Body of pancreas (tissue), 4 donors: ENCODE data around the gene BARHL1. TPM values are rescaled to one million over a fixed set of nuclear protein-coding genes. Genes with fewer than 3 reads are reported as not detected.

Experiments
- ATAC-seq: fragments of 150-250 bp; one replicate; pipeline ENCODE4 v1.9.1; 2016
- DNase-seq, 4 donors: peaks; one replicate each; pipeline ENCODE4 v3.0.0-alpha.2; 2019
- H3K27ac ChIP-seq, 4 donors: fragments of 200-600 bp; sonication (generic); 1 replicate in 3 of 4; 2 replicates in 1 of 4; pipeline versions ENCODE4 v1.5.1 to v1.6.1; 2016 to 2019; ENCODE audit warnings: mild to moderate bottlenecking in 1 of 4, mixed read lengths in 1 of 4, moderate library complexity in 1 of 4
- H3K27me3 ChIP-seq, 2 donors: fragments of 200-600 bp; sonication (generic); one replicate each; pipeline ENCODE4 v1.6.0; 2016; ENCODE audit warnings: mild to moderate bottlenecking in 1 of 2
- H3K36me3 ChIP-seq, 2 donors: fragments of 200-600 bp; sonication (generic); replicated peaks in 1 of 2; 2 replicates each; pipeline ENCODE4 v1.5.1; 2016; ENCODE audit warnings: low read depth in 2 of 2; ENCODE audit not compliant: insufficient read depth in 1 of 2
- H3K4me1 ChIP-seq: fragments of 200-600 bp; sonication (generic); one replicate; pipeline ENCODE4 v1.6.0; 2016
- H3K4me3 ChIP-seq, 2 donors: fragments of 200-600 bp; sonication (generic); 1 replicate in 1 of 2; 2 replicates in 1 of 2; pipeline ENCODE4 v1.5.1; 2016 to 2019
- H3K9me3 ChIP-seq, 3 donors: fragments of 200-600 bp; sonication (generic); 1 replicate in 2 of 3; 2 replicates in 1 of 3; pipeline ENCODE4 v1.5.1; 2016
- POLR2A ChIP-seq, 3 donors: fragments of 450-650 bp; IDR thresholded peaks; one replicate each; pipeline ENCODE4 v1.6.1; 2016; ENCODE audit warnings: antibody characterized with exemption in 3 of 3, mild to moderate bottlenecking in 2 of 3
- WGBS, 2 donors: methylation state at CpG; one replicate each; pipeline ENCODE4 v1.1.5; 2017; 5-methylcytosine and 5-hydroxymethylcytosine counted together
- intact Hi-C: fragments of 100-400 bp; cut with DNase I; formaldehyde crosslinking; loops from one replicate; pipeline ENCODE4 v1.15.1; 2023
- total RNA-seq, 2 donors: library from RNA; depleted of rRNA; stranded (reverse); fragments of >200 nt; gene quantifications; one replicate each; pipeline ENCODE4 v1.1.0, GENCODE V29; 2016
- TF ChIP-seq, protein P1 (sequence below), 7 experiments: fragments of 450-650 bp in 4 of 7; fragments of 200-600 bp in 3 of 7; sonication (generic) in 3 of 7; IDR thresholded peaks; one replicate each; pipeline ENCODE4 v1.5.1; 2016 to 2019; ENCODE audit warnings: antibody characterized with exemption in 7 of 7

The BARHL1 gene
- total RNA-seq, 2 donors from 2014 or later, result not detected

DNA sequence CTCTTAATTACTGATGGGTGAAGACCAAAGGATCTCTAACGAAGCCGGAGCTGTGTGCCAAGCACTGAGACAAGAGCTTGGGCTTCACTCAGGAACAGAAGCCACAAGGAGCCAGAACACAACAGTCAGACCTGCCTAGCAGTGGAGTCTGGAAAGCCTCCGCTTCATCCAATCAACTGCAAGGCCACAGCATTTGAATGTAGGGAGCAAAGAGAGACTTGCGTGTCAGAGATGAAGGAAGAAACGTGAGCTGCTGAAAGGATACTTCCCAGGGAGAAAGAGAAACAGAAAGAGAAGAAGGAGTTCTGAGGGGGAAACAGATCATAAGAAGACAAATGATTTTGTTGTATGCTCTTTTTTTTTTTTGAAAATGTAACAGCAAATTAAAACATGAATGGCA is 43.9 kb downstream of the BARHL1 start:
- ATAC-seq, result no peak
- Histone ChIP-seq H3K27ac (no peak overlapping the region), H3K27me3 (no peaks in the 10 kb centered on the region), H3K9me3 (no peaks in the 10 kb centered on the region), H3K36me3 (peaks cover 0 to 12% of the 10 kb centered on the region in 2 donors), H3K4me3 (no peak overlapping the region), H3K4me1 (no peaks in the 10 kb centered on the region)
- DNase-seq, result no peak
- intact Hi-C loops, result no loop called here
- 84 to 88% methylated on average over 5 of the region's 5 CpGs for WGBS, 2 donors
- TF ChIP-seq, protein P1, sequence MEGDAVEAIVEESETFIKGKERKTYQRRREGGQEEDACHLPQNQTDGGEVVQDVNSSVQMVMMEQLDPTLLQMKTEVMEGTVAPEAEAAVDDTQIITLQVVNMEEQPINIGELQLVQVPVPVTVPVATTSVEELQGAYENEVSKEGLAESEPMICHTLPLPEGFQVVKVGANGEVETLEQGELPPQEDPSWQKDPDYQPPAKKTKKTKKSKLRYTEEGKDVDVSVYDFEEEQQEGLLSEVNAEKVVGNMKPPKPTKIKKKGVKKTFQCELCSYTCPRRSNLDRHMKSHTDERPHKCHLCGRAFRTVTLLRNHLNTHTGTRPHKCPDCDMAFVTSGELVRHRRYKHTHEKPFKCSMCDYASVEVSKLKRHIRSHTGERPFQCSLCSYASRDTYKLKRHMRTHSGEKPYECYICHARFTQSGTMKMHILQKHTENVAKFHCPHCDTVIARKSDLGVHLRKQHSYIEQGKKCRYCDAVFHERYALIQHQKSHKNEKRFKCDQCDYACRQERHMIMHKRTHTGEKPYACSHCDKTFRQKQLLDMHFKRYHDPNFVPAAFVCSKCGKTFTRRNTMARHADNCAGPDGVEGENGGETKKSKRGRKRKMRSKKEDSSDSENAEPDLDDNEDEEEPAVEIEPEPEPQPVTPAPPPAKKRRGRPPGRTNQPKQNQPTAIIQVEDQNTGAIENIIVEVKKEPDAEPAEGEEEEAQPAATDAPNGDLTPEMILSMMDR (IDR thresholded peaks at IDR 0.05), result no peak
- TF ChIP-seq POLR2A (IDR thresholded peaks at IDR 0.05), result no peak

DNA sequence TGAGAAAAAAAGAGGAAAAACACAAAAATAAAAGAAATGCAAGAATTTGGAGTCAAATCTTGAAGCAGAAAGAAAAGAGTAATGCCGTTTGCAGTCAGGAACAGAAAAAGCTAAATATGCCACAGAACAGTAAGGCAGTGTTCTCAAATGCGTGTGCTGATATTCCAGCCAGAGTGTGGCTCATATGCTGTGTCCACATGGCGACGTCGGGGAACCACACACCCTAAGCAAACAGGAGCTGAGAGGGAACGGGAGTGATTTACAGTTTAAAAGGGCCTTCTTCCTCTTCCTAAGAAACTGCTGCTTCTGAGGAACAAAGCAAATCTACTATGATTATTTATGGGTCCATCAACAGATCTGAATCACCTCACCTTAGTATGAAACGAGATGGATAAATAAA is 44.7 kb downstream of the BARHL1 start:
- no peak for TF ChIP-seq POLR2A (IDR thresholded peaks at IDR 0.05)
- TF ChIP-seq, protein P1 (IDR thresholded peaks at IDR 0.05), result no peak
- H3K36me3 ChIP-seq, result peaks cover 0 to 12% of the 10 kb centered on the region in 2 donors
- no peaks in the 10 kb centered on the region for H3K27me3 ChIP-seq
- DNase-seq, result no peak
- H3K27ac ChIP-seq, result no peak overlapping the region
- H3K4me3 ChIP-seq, result no peak overlapping the region
- H3K4me1 ChIP-seq, result no peaks in the 10 kb centered on the region
- H3K9me3 ChIP-seq, result no peaks in the 10 kb centered on the region
- ATAC-seq, result no peak
- WGBS, 2 donors, result 77 to 85% methylated on average over 7 of the region's 7 CpGs
- intact Hi-C loops, result no loop called here

DNA sequence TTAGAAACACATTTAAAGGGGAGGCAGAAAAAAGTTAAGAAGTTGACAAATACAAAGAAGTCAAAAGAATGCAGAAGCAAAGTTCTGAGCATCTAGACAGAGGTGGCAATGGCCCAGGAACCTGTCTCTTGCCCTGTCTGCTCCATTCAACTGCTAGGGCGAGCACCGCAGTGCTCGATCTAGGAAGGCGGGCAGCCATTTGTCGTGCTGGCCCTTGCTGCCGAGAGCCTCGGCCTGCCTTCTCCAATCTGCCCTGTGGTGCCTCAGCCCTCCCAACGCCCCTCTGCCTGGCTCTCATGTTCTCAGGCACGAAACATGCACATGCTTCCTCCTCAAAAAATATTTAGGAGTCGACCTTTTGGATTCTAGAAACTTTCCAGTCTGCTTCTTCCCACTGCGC is 45.2 kb downstream of the BARHL1 start:
- 88 to 89% methylated on average over 11 of the region's 11 CpGs for WGBS, 2 donors
- intact Hi-C loops, result no loop called here
- no peaks in the 10 kb centered on the region for H3K27me3 ChIP-seq
- no peak for DNase-seq
- H3K4me3 ChIP-seq, result no peak overlapping the region
- no peaks in the 10 kb centered on the region for H3K4me1 ChIP-seq
- peaks cover 0 to 12% of the 10 kb centered on the region in 2 donors for H3K36me3 ChIP-seq
- H3K27ac ChIP-seq, result no peak overlapping the region
- no peak for TF ChIP-seq POLR2A (IDR thresholded peaks at IDR 0.05)
- TF ChIP-seq, protein P1 (IDR thresholded peaks at IDR 0.05), result no peak
- no peak for ATAC-seq
- no peaks in the 10 kb centered on the region for H3K9me3 ChIP-seq

DNA sequence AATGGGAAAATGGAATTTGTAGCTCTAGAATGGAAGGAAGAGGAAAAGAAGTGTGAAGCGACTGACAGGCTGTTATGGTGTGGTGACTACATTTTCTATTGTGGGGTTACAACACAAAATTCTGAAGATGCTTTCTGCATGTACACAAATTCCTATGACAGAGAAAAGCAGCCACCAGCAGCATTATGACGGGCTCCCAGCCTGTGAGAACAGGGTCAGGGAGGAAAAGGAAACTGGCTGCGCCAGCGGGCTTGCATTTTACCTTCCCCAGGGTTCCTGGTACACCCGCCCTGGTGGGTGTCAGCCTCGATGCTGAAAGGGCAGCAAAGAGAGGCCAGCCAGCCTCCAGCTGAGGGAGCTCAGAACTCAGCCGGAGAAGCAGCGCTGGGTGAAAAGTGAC is 46.3 kb downstream of the BARHL1 start:
- intact Hi-C loops, result no loop called here

DNA sequence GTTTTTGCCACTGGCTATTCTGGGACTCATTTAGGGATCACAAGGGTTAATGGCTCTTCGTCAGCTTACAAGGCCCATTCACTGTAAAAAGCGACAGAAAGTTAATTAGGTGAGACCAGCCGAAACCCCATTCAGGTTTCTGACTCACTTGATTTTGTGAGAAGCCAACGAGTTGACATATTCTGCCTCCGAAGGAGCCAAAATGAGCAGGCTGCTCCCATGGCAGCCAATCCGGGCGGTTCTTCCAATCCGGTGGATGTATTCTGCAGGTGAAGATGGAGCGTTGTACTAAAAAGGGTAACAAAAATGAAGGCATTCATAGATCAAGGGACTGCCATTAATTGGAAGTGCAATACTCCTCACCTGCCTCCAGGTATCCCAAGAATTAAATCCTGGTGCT is 47.7 kb downstream of the BARHL1 start:
- Histone ChIP-seq H3K27me3 (no peaks in the 10 kb centered on the region), H3K4me3 (no peak overlapping the region), H3K4me1 (no peaks in the 10 kb centered on the region), H3K27ac (no peak overlapping the region), H3K9me3 (no peaks in the 10 kb centered on the region), H3K36me3 (peaks cover 0 to 12% of the 10 kb centered on the region in 2 donors)
- no peak for DNase-seq
- 86 to 87% methylated on average over 9 of the region's 9 CpGs for WGBS, 2 donors
- intact Hi-C loops, result no loop called here
- TF ChIP-seq, protein P1 (IDR thresholded peaks at IDR 0.05), result no peak
- no peak for TF ChIP-seq POLR2A (IDR thresholded peaks at IDR 0.05)
- ATAC-seq, result no peak

More for the DNA sequence above, 46.3 kb downstream of the BARHL1 start:
- Histone ChIP-seq H3K27me3 (no peaks in the 10 kb centered on the region), H3K4me3 (no peak overlapping the region), H3K27ac (no peak overlapping the region), H3K4me1 (no peaks in the 10 kb centered on the region), H3K36me3 (peaks cover 0 to 12% of the 10 kb centered on the region in 2 donors), H3K9me3 (no peaks in the 10 kb centered on the region)
- DNase-seq (no peak), ATAC-seq (no peak)
- WGBS, 2 donors, result 87 to 91% methylated on average over 8 of the region's 8 CpGs
- TF ChIP-seq, protein P1 (IDR thresholded peaks at IDR 0.05), result no peak
- no peak for TF ChIP-seq POLR2A (IDR thresholded peaks at IDR 0.05)
